ENCODE measurements around the gene COL26A1. TPM values are rescaled to one million over a fixed set of nuclear protein-coding genes. Genes with fewer than 3 reads are reported as not detected.

The COL26A1 gene
- total RNA-seq, 1 donor from 2014 or later: 128 TPM

DNA sequence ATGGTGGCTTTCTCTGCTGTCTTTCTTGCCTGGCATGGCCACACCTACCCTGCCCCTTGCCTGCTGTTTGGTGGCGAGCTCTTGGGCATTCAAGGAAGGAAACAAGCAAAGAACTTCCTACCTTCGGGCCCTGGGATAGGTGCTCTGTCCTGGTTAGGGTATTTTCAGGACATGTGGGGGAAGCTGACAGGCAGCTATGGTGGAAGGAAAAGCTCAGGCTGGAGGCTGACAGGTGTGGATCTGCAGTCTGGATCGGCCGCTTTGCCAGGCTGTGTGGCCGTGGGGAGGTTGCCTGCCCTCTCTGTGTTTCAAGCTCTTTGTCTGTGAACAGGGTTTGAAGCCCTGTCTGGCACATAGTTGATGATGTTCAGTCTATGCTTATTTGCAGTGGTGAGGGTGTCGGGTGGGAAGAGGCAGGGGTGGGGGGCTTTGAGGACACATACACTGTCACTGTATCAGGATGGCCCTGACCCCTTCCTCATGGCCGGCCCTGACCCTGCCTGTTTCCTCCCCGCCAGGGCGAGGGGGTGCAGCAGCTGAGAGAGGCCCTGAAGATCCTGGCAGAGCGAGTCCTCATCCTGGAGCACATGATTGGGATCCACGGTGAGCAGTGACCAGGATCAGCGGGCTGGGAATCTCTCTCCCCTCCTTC is 192.7 kb downstream of the COL26A1 start:
- Mint-ChIP-seq H3K4me3 (ENCODE audit: unreplicated experiment) (no peak overlapping the region), H3K36me3 (ENCODE audit: unreplicated experiment) (peaks cover 9% of the 10 kb centered on the region), H3K9me3 (ENCODE audit: unreplicated experiment) (no peaks in the 10 kb centered on the region), H3K4me1 (ENCODE audit: unreplicated experiment) (no peaks in the 10 kb centered on the region), H3K27ac (ENCODE audit: unreplicated experiment) (no peak overlapping the region), H3K27me3 (ENCODE audit: unreplicated experiment) (no peaks in the 10 kb centered on the region)
- DNase-seq (ENCODE audit: extremely low spot score, unreplicated experiment): no peak
- TF ChIP-seq, protein P1, sequence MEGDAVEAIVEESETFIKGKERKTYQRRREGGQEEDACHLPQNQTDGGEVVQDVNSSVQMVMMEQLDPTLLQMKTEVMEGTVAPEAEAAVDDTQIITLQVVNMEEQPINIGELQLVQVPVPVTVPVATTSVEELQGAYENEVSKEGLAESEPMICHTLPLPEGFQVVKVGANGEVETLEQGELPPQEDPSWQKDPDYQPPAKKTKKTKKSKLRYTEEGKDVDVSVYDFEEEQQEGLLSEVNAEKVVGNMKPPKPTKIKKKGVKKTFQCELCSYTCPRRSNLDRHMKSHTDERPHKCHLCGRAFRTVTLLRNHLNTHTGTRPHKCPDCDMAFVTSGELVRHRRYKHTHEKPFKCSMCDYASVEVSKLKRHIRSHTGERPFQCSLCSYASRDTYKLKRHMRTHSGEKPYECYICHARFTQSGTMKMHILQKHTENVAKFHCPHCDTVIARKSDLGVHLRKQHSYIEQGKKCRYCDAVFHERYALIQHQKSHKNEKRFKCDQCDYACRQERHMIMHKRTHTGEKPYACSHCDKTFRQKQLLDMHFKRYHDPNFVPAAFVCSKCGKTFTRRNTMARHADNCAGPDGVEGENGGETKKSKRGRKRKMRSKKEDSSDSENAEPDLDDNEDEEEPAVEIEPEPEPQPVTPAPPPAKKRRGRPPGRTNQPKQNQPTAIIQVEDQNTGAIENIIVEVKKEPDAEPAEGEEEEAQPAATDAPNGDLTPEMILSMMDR (IDR thresholded peaks at IDR 0.05): no peak

DNA sequence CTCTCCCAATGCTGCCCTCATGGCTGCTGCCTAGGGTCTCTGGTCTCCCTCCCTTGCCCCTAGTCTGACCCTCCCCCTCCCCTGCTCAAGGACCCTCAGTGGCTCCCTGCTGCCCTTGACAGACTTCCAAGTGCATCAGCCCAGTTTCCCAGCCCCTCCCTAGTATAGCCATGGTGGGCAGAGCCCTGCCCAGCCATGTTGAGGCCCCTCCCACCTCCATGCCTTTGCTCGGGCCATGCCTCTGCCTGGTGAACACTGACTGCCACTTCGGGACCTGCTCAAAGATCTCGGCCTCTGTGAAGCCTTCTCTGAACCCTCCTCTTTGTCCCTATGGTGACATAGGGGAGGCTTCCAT is 193.2 kb downstream of the COL26A1 start:
- Mint-ChIP-seq H3K4me1 (ENCODE audit: unreplicated experiment) (no peaks in the 10 kb centered on the region), H3K9me3 (ENCODE audit: unreplicated experiment) (no peaks in the 10 kb centered on the region), H3K36me3 (ENCODE audit: unreplicated experiment) (peaks cover 9% of the 10 kb centered on the region), H3K4me3 (ENCODE audit: unreplicated experiment) (no peak overlapping the region), H3K27me3 (ENCODE audit: unreplicated experiment) (no peaks in the 10 kb centered on the region), H3K27ac (ENCODE audit: unreplicated experiment) (no peak overlapping the region)
- TF ChIP-seq, protein P1 (IDR thresholded peaks at IDR 0.05): no peak
- DNase-seq (ENCODE audit: extremely low spot score, unreplicated experiment): no peak

DNA sequence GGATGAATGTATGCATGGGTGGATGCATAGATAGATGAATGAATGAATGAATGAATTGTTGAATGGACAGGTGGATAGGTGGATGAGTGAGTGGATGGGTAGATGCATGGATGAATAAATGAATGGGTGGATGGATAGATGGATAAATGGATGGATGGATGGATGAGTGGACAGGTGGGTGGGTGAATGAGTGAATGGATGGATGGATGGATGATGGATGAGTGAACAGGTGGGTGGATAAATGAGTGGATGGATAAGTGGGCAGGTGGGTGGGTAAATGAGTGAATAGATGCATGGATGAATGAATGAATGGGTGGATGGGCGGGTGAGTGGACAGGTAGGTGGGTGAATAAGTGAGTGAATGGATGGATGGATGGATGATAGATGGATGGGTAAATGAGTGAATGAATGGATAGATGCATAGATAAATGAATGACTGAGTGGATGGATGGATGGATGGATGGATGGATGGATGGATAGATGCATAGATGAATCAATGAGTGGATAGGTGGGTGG is 193.8 kb downstream of the COL26A1 start:
- peaks cover 9% of the 10 kb centered on the region for H3K36me3 Mint-ChIP-seq (ENCODE audit: unreplicated experiment)
- H3K27me3 Mint-ChIP-seq (ENCODE audit: unreplicated experiment): no peaks in the 10 kb centered on the region
- TF ChIP-seq, protein P1 (IDR thresholded peaks at IDR 0.05): no peak
- H3K27ac Mint-ChIP-seq (ENCODE audit: unreplicated experiment): no peak overlapping the region
- no peak overlapping the region for H3K4me3 Mint-ChIP-seq (ENCODE audit: unreplicated experiment)
- no peaks in the 10 kb centered on the region for H3K4me1 Mint-ChIP-seq (ENCODE audit: unreplicated experiment)
- DNase-seq (ENCODE audit: extremely low spot score, unreplicated experiment): no peak
- H3K9me3 Mint-ChIP-seq (ENCODE audit: unreplicated experiment): no peaks in the 10 kb centered on the region

DNA sequence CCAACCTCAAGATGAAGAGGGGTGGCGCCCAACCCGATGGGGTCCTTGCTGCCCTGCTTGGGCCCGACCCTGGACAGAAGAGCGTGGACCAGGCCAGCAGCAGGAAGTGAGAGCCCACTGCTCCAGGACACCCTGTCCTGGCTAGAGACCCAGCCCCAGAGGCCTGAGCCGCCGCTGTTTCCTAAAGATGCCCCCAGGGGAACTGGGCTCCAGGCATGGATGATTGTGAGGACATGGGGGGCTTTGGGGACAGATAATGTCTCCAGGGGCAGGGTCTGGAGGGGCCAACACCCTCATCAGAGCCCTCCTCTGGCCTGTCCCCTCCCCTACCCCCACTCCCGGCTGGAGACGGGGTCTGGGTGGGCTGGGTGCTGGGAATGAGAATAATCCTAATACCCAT is 194.7 kb downstream of the COL26A1 start:
- H3K36me3 Mint-ChIP-seq (ENCODE audit: unreplicated experiment): peaks cover 9% of the 10 kb centered on the region
- H3K4me3 Mint-ChIP-seq (ENCODE audit: unreplicated experiment): no peak overlapping the region
- no peak for DNase-seq (ENCODE audit: extremely low spot score, unreplicated experiment)
- H3K27me3 Mint-ChIP-seq (ENCODE audit: unreplicated experiment): no peaks in the 10 kb centered on the region
- H3K4me1 Mint-ChIP-seq (ENCODE audit: unreplicated experiment): no peaks in the 10 kb centered on the region
- H3K9me3 Mint-ChIP-seq (ENCODE audit: unreplicated experiment): no peaks in the 10 kb centered on the region
- TF ChIP-seq, protein P1 (IDR thresholded peaks at IDR 0.05): no peak
- H3K27ac Mint-ChIP-seq (ENCODE audit: unreplicated experiment): no peak overlapping the region

DNA sequence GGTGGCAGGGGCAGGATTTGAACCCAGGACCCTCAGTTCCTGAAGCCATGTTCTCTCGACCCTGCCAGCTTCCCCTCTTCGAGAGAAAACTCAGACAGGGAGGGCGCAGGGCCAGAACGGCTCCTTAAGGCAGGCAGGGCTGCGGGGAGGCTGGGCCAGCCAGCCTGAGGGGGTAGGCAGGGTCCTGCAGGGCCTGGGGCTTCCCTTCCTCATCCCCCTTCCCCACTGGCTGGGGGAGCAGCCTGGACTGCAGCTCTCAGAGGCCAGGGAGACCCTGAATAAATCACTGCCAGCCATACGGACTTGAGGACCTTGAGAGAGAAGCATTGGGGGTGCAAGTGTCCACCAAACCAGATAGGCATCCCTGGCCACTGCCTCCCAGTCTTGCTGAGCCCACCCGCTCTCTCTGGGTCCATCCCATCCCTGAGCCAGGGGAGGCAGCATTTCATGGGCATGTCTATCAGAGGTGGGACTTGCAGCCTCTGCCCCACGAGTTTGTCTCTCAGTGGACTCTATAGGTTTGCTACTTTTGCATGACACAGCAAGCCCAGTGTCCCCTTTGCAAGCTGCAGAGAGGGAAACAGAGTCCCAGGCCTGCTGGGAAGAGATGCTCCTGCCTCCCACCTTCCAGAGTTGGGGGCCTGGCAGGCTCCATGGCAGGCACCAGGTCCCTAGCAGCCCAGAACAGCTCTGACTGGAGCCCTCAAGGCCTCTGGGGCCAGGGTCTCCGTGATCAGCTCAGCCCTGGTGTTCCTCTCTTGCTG is 195.5 kb downstream of the COL26A1 start:
- Mint-ChIP-seq H3K27ac (ENCODE audit: unreplicated experiment) (no peak overlapping the region), H3K4me1 (ENCODE audit: unreplicated experiment) (no peaks in the 10 kb centered on the region), H3K27me3 (ENCODE audit: unreplicated experiment) (no peaks in the 10 kb centered on the region), H3K36me3 (ENCODE audit: unreplicated experiment) (peaks cover 9% of the 10 kb centered on the region), H3K9me3 (ENCODE audit: unreplicated experiment) (no peaks in the 10 kb centered on the region), H3K4me3 (ENCODE audit: unreplicated experiment) (no peak overlapping the region)
- TF ChIP-seq, protein P1 (IDR thresholded peaks at IDR 0.05): no peak
- no peak for DNase-seq (ENCODE audit: extremely low spot score, unreplicated experiment)

Measured in osteocyte (in vitro differentiated cells).